ENCODE results near the gene TULP4. TPM values are rescaled to one million over a fixed set of nuclear protein-coding genes. Genes with fewer than 3 reads are reported as not detected.

TULP4 gene
- total RNA-seq, 4 donors from 2014 or later: 129 to 170 (median 156) TPM

- intact Hi-C loops (cut with DNase I): no loop called here
- 91% methylated on average over 2 of the region's 2 CpGs for WGBS
- H3K4me3 ChIP-seq: no peak overlapping the region
- H3K27ac ChIP-seq (replicated peaks in 1 of 4): no peak overlapping the region
- no peaks in the 10 kb centered on the region for H3K36me3 ChIP-seq
- H3K4me1 ChIP-seq: peaks cover 6 to 13% (median 10%) of the 10 kb centered on the region in 4 donors
- no peak for DNase-seq (ENCODE audit: extremely low spot score)
- TF ChIP-seq CTCF (IDR thresholded peaks at IDR 0.05): no peak
- TF ChIP-seq POLR2A (IDR thresholded peaks at IDR 0.05; ENCODE audit: low read depth): no peak
- no peak for TF ChIP-seq POLR2AphosphoS5 (IDR thresholded peaks at IDR 0.05)
- TF ChIP-seq EP300 (IDR thresholded peaks at IDR 0.05): no peak
- H3K27me3 ChIP-seq: peaks cover 0 to 43% (median 7%) of the 10 kb centered on the region in 4 donors
- peaks cover 0 to 13% (median 4%) of the 10 kb centered on the region in 4 donors for H3K9me3 ChIP-seq
These were observed 219.7 kb downstream of the TULP4 start for GRCh38 chr6:158531970-158532369.

- Histone ChIP-seq H3K4me1 (peaks cover 10 to 18% (median 17%) of the 10 kb centered on the region in 4 donors), H3K4me3 (peak overlapping the region; percentile 48 to 63 (median 53)), H3K27ac (replicated peaks in 1 of 4) (no peak overlapping the region), H3K36me3 (no peaks in the 10 kb centered on the region), H3K27me3 (peaks cover 0 to 68% (median 20%) of the 10 kb centered on the region in 4 donors), H3K9me3 (no peaks in the 10 kb centered on the region)
- TF ChIP-seq POLR2A (IDR thresholded peaks at IDR 0.05; ENCODE audit: low read depth): no peak
- TF ChIP-seq EP300 (IDR thresholded peaks at IDR 0.05): no peak
- TF ChIP-seq POLR2AphosphoS5 (IDR thresholded peaks at IDR 0.05): no peak
- TF ChIP-seq CTCF (IDR thresholded peaks at IDR 0.05): no peak
- no peak for DNase-seq (ENCODE audit: extremely low spot score)
- intact Hi-C loops (cut with DNase I): no loop called here
- 3% methylated on average over 41 of the region's 75 CpGs for WGBS
These were observed 224.0 kb downstream of the TULP4 start for GRCh38 chr6:158536084-158536890.

- 11% methylated on average over 20 of the region's 94 CpGs for WGBS
- intact Hi-C loops (cut with DNase I): no loop called here
- Histone ChIP-seq H3K27ac (replicated peaks in 1 of 4) (no peak overlapping the region), H3K9me3 (no peaks in the 10 kb centered on the region), H3K4me3 (peak overlapping the region; percentile 48 to 63 (median 53)), H3K27me3 (peaks cover 0 to 71% (median 20%) of the 10 kb centered on the region in 4 donors), H3K36me3 (no peaks in the 10 kb centered on the region), H3K4me1 (peaks cover 10 to 18% (median 17%) of the 10 kb centered on the region in 4 donors)
- DNase-seq (ENCODE audit: extremely low spot score): no peak
- TF ChIP-seq CTCF (IDR thresholded peaks at IDR 0.05) (no peak), POLR2AphosphoS5 (IDR thresholded peaks at IDR 0.05) (no peak), POLR2A (IDR thresholded peaks at IDR 0.05; ENCODE audit: low read depth) (no peak), EP300 (IDR thresholded peaks at IDR 0.05) (no peak)
These were observed 224.9 kb downstream of the TULP4 start for GRCh38 chr6:158536891-158537798.

GRCh38 chr6:158538741-158539140 is 226.5 kb downstream of the TULP4 start:
- H3K4me3 ChIP-seq: no peak overlapping the region
- DNase-seq (ENCODE audit: extremely low spot score): no peak
- H3K9me3 ChIP-seq: no peaks in the 10 kb centered on the region
- no peaks in the 10 kb centered on the region for H3K36me3 ChIP-seq
- 77% methylated on average over 2 of the region's 2 CpGs for WGBS
- peaks cover 0 to 71% (median 20%) of the 10 kb centered on the region in 4 donors for H3K27me3 ChIP-seq
- H3K4me1 ChIP-seq: peaks cover 10 to 18% (median 17%) of the 10 kb centered on the region in 4 donors
- H3K27ac ChIP-seq (replicated peaks in 1 of 4): no peak overlapping the region
- intact Hi-C loops (cut with DNase I): no loop called here
- no peak for TF ChIP-seq POLR2A (IDR thresholded peaks at IDR 0.05; ENCODE audit: low read depth)
- TF ChIP-seq EP300 (IDR thresholded peaks at IDR 0.05): no peak
- no peak for TF ChIP-seq CTCF (IDR thresholded peaks at IDR 0.05)
- no peak for TF ChIP-seq POLR2AphosphoS5 (IDR thresholded peaks at IDR 0.05)
